Caco-2 (cell line): ENCODE measurements around the gene GSTM5. TPM values are rescaled to one million over a fixed set of nuclear protein-coding genes. Genes with fewer than 3 reads are reported as not detected.
"Not testable (repeated sequence)": the region's sequence is repeated elsewhere in the genome, so short reads cannot be mapped to it uniquely, and the experiment has no call there.

Source experiments
- BruUV-seq: library from RNA; stranded (reverse); fragments of 400-500 nt; replicated peaks from 2 replicates; lab custom pipeline; 2021; lab: Mats Ljungman, UMichigan
- CTCF ChIA-PET: fragments of 300-600 bp; sonication (Branson Sonifier 250); formaldehyde crosslinking; loops from one replicate; lab custom pipeline; 2022; ENCODE audit warnings: antibody characterized with exemption; lab: Charles Lee
- POLR2A ChIA-PET: fragments of 300-600 bp; sonication (Branson Sonifier 250); formaldehyde crosslinking; loops from one replicate; lab custom pipeline; 2022; ENCODE audit warnings: antibody characterized with exemption; lab: Charles Lee
- DNase-seq, 2 experiments: peaks; one replicate each; pipeline versions ENCODE4 v3.0.0 to v3.0.0-alpha.2; 2020 to 2022
- H3K27me3 ChIP-seq: replicated peaks from 2 replicates; pipeline ENCODE4 v1.6.0; 2011; ENCODE audit warnings: low read length; ENCODE audit not compliant: control insufficient read depth, insufficient read depth
- H3K36me3 ChIP-seq: 2 replicates; pipeline ENCODE4 v1.5.1; 2011; ENCODE audit warnings: low read length; ENCODE audit not compliant: control insufficient read depth, insufficient read depth
- H3K4me1 ChIP-seq: fragments of 250-450 bp; sonication (Bioruptor Pico); 2 replicates; pipeline ENCODE4 v1.5.1; 2020; ENCODE audit warnings: mild to moderate bottlenecking
- H3K4me3 ChIP-seq: 2 replicates; pipeline ENCODE4 v1.5.1; 2011; ENCODE audit warnings: low read depth, mild to moderate bottlenecking, control low read depth, low read length
- H3K9me3 ChIP-seq: fragments of 250-450 bp; sonication (Bioruptor Pico); 2 replicates; pipeline ENCODE4 v1.5.1; 2020; ENCODE audit warnings: mild to moderate bottlenecking, moderate library complexity
- H3K27ac Mint-ChIP-seq: one replicate; pipeline ENCODE4 v1.8.0; 2022; ENCODE audit warnings: mixed read lengths; ENCODE audit not compliant: unreplicated experiment
- H3K27me3 Mint-ChIP-seq: one replicate; pipeline ENCODE4 v1.8.0; 2022; ENCODE audit warnings: mixed read lengths; ENCODE audit not compliant: insufficient read depth, unreplicated experiment
- H3K36me3 Mint-ChIP-seq: one replicate; pipeline ENCODE4 v1.8.0; 2022; ENCODE audit warnings: mild to moderate bottlenecking, mixed read lengths; ENCODE audit not compliant: insufficient read depth, unreplicated experiment
- H3K4me1 Mint-ChIP-seq: one replicate; pipeline ENCODE4 v1.8.0; 2022; ENCODE audit warnings: low read depth, mixed read lengths; ENCODE audit not compliant: unreplicated experiment
- H3K4me3 Mint-ChIP-seq: one replicate; pipeline ENCODE4 v1.8.0; 2022; ENCODE audit warnings: mild to moderate bottlenecking, moderate library complexity, mixed read lengths; ENCODE audit not compliant: unreplicated experiment
- H3K9me3 Mint-ChIP-seq: one replicate; pipeline ENCODE4 v1.8.0; 2022; ENCODE audit warnings: mixed read lengths; ENCODE audit not compliant: unreplicated experiment
- CTCF ChIP-seq, 2 experiments: fragments of 200-600 bp in 1 of 2; IDR thresholded peaks; 1 replicate in 1 of 2; 2 replicates in 1 of 2; pipeline versions ENCODE4 v1.5.1 to v1.8.0; 2011 to 2022; ENCODE audit warnings: antibody characterized with exemption in 1 of 2, control low read depth in 1 of 2, inconsistent platforms in 1 of 2, low read depth in 1 of 2, low read length in 1 of 2, mild to moderate bottlenecking in 1 of 2, moderate library complexity in 1 of 2; ENCODE audit not compliant: insufficient read depth in 1 of 2, severe bottlenecking in 1 of 2, unreplicated experiment in 1 of 2
- intact Hi-C: fragments of 100-400 bp; cut with micrococcal nuclease; formaldehyde crosslinking; loops from one replicate; pipeline ENCODE4 v1.10.0; 2022; ENCODE audit not compliant: unreplicated experiment
- total RNA-seq: library from RNA; stranded (reverse); gene quantifications from 2 replicates; pipeline ENCODE4 v1.2.3, GENCODE V29; 2022

Gene GSTM5
- total RNA-seq, 1 experiment from 2014 or later, result 6.0 TPM

GRCh38 chr1:109739738-109740614 is 27.9 kb downstream of the GSTM5 start:
- Mint-ChIP-seq H3K27me3 (no peaks in the 10 kb centered on the region), H3K9me3 (no peaks in the 10 kb centered on the region), H3K4me1 (peaks cover 8% of the 10 kb centered on the region), H3K36me3 (peaks cover 33% of the 10 kb centered on the region), H3K27ac (peak overlapping the region; percentile 66), H3K4me3 (peak overlapping the region; percentile 77)
- POLR2A ChIA-PET, result no interaction called here
- no peak for TF ChIP-seq CTCF (IDR thresholded peaks at IDR 0.05; ENCODE audit: insufficient read depth in 1 of 2, low read depth in 1 of 2, low read length in 1 of 2, severe bottlenecking in 1 of 2, unreplicated experiment in 1 of 2)
- DNase-seq, result peak; percentile 58 to 60
- CTCF ChIA-PET, result interaction anchor here (1.0 kb wide), 1 partner anchor 22 kb away, joined by 3 read pairs; no protein-coding TSS in a partner anchor
- Histone ChIP-seq H3K36me3 (no peaks in the 10 kb centered on the region), H3K9me3 (no peaks in the 10 kb centered on the region), H3K4me3 (peak overlapping the region; percentile 45), H3K27me3 (no peaks in the 10 kb centered on the region), H3K4me1 (no peaks in the 10 kb centered on the region)
- no TSS peak for BruUV-seq
- intact Hi-C loops, result loop anchor here (2.0 kb wide), 1 partner anchor 21 kb away; no protein-coding TSS in a partner anchor

- intact Hi-C loops, result loop anchor here (2.0 kb wide), 1 partner anchor 22 kb away; no protein-coding TSS in a partner anchor
- Histone ChIP-seq H3K36me3 (no peaks in the 10 kb centered on the region), H3K9me3 (no peaks in the 10 kb centered on the region), H3K4me3 (peak within 1 kb of the TSS; percentile 45), H3K4me1 (no peaks in the 10 kb centered on the region), H3K27me3 (no peaks in the 10 kb centered on the region)
- Mint-ChIP-seq H3K27ac (peak within 1 kb of the TSS; percentile 66), H3K4me3 (peak within 1 kb of the TSS; percentile 77), H3K4me1 (peaks cover 8% of the 10 kb centered on the region), H3K9me3 (no peaks in the 10 kb centered on the region), H3K27me3 (no peaks in the 10 kb centered on the region), H3K36me3 (peaks cover 30% of the 10 kb centered on the region)
- no TSS peak for BruUV-seq
- no peak for TF ChIP-seq CTCF (IDR thresholded peaks at IDR 0.05; ENCODE audit: insufficient read depth in 1 of 2, low read depth in 1 of 2, low read length in 1 of 2, severe bottlenecking in 1 of 2, unreplicated experiment in 1 of 2)
- CTCF ChIA-PET, result interaction anchor here (1.0 kb wide), 1 partner anchor 23 kb away, joined by 3 read pairs; no protein-coding TSS in a partner anchor
- POLR2A ChIA-PET, result no interaction called here
- DNase-seq, result no peak
Observed at GRCh38 chr1:109740615-109741373, 28.7 kb downstream of the GSTM5 start, which contains the start of gene GSTM3. GSTM3 (minus strand) TSS chr1:109741038; CDS start chr1:109740287, 751 bp downstream.

GRCh38 chr1:109748311-109748710 is 36.3 kb downstream of the GSTM5 start:
- POLR2A ChIA-PET, H3K27me3 Mint-ChIP-seq, H3K36me3 ChIP-seq, H3K27ac Mint-ChIP-seq, H3K4me1 Mint-ChIP-seq, H3K4me3 Mint-ChIP-seq, H3K4me1 ChIP-seq, DNase-seq, H3K9me3 ChIP-seq, BruUV-seq, CTCF ChIA-PET, H3K27me3 ChIP-seq, intact Hi-C loops, H3K9me3 Mint-ChIP-seq, H3K4me3 ChIP-seq: not testable (repeated sequence)
- peaks cover 13% of the 10 kb centered on the region for H3K36me3 Mint-ChIP-seq
